ENCODE results near the gene NDRG3.
A peak's percentile ranks its signal among the peaks of the same experiment; 100 is the strongest.

NDRG3 gene

DNA sequence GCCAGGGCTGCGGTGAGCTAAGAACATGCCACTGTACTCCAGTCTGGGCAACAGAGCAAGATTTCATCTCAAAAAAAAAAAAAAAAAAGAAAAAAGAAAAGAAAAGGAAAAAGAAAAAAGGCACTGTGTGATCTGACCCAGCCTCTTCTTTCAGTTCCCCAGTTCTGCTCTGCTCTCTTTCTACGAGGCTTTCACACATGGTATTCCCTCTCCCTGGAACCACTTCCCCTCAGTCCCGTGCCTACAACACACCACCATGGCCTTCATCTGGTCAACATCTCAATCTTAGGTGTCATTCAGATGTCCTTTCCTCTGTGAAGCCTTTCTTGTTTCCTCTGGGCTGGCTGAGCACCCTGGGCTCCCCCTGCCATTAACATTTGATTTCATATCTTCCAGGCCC lies 29.9 kb upstream of the NDRG3 start:
- no peaks in the 10 kb centered on the region for H3K27me3 Mint-ChIP-seq
- peak overlapping the region; percentile 91 for H3K27ac Mint-ChIP-seq
- no peaks in the 10 kb centered on the region for H3K9me3 Mint-ChIP-seq
- H3K36me3 Mint-ChIP-seq (ENCODE audit: low read depth): peaks cover 32% of the 10 kb centered on the region
- no peak overlapping the region for H3K4me3 Mint-ChIP-seq
- peaks cover 76% of the 10 kb centered on the region for H3K4me1 Mint-ChIP-seq (ENCODE audit: low read depth)
- intact Hi-C loops (cut with micrococcal nuclease): loop anchor here (10.0 kb wide), 1 partner anchor 89 kb away; a partner anchor contains a TSS

DNA sequence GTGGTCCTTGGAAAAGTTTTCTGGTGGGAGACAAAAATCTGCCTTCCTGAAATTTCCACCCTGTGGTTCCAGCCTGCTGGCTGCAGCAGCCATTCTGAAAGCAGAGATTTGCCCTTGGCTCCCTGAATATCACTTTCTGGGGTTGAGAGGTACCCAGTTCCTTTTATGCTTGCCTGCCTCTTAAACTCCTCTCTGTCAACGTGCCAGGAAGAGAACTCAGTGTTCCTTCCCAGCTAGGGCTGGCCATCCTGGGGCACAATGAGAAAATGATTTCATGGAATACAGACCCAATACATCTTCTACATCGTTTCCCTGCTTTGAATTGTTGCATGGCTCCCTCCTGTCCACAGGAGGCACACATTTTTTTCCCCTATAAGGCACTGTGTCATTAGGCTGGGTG lies 29.3 kb upstream of the NDRG3 start:
- intact Hi-C loops (cut with micrococcal nuclease): loop anchor here (10.0 kb wide), 1 partner anchor 90 kb away; a partner anchor contains a TSS
- Mint-ChIP-seq H3K27me3 (no peaks in the 10 kb centered on the region), H3K4me3 (peak overlapping the region; percentile 53), H3K36me3 (ENCODE audit: low read depth) (peaks cover 36% of the 10 kb centered on the region), H3K9me3 (no peaks in the 10 kb centered on the region), H3K27ac (peak overlapping the region; percentile 91), H3K4me1 (ENCODE audit: low read depth) (peaks cover 76% of the 10 kb centered on the region)

DNA sequence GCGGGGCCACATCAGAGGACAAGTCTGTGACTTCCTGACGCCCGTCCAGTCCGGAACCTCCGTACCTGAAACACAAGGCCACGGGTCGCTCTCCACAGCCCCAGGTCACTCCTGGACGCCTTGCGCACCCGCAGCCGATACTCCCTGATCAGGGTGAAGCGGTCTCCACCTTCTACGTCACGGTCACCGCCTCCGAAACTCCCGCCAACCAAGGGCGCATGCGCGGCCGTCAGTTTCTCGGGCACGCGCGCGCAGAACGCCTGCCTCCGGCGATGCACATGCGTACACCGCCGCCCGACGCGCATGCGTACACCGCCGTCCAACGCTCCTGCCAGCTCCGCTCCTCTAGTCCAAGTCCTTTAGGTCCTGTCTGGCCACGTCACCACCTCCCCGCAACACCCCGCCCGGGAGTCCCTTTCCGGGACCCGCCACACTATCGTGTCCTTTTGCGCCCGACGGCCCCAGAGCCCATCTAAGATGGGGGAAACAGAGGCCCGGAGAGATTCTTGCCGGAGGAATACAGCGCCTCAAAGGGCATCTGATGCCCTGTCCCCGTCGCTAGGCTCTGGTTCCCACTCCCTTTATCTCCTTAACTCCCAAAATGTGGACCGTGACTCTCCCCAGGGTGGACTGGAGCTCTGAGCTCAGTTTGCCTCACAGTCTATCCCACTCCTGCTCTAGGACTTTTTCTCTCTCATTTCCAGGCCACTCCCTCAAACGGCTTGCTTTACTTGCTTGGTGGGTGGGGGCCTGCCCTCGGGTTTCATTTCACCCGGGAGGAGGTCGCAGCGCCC lies 27.9 kb upstream of the NDRG3 start, which contains the start of gene DSN1:
Gene DSN1 (minus strand): TSS at position 167 of the 794 bp plus-strand sequence. CDS start 2,305 bp downstream, outside the sequence.
- no peaks in the 10 kb centered on the region for H3K27me3 Mint-ChIP-seq
- intact Hi-C loops (cut with micrococcal nuclease): loop anchor here (5.0 to 10.0 kb wide), 2 partner anchors 91 to 166 kb away; partner anchors contain the start of gene RAB5IF
- H3K4me1 Mint-ChIP-seq (ENCODE audit: low read depth): peaks cover 71% of the 10 kb centered on the region
- H3K4me3 Mint-ChIP-seq: peak within 1 kb of the TSS; percentile 83
- H3K27ac Mint-ChIP-seq: peak within 1 kb of the TSS; percentile 91
- no peaks in the 10 kb centered on the region for H3K9me3 Mint-ChIP-seq
- peaks cover 30% of the 10 kb centered on the region for H3K36me3 Mint-ChIP-seq (ENCODE audit: low read depth)

DNA sequence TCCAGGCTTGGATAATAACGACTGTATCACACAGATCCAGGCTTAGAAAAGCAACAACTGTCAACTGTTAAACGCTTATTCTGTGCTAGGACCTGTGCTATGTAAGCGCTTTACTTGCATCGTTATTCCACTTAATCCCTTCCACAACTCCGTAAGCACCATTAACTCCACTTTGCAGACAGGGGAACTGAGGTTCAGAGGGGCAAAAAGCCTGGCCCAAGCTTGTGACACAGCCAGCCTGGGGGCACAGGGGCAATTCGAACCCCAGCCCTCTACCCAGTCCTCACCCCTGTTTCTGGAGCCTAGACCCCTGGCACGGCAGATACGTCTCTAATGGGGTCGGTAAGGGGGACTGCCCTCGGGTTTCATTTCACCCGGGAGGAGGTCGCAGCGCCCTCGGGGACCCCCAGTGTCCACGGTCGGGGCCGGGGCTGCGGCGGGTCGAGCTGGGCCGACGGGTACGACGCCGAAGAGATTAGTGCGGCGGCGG lies 27.3 kb upstream of the NDRG3 start:
- H3K36me3 Mint-ChIP-seq (ENCODE audit: low read depth): peaks cover 25% of the 10 kb centered on the region
- intact Hi-C loops (cut with micrococcal nuclease): loop anchor here (5.0 to 10.0 kb wide), 2 partner anchors 92 to 166 kb away; partner anchors contain the start of gene RAB5IF
- H3K4me3 Mint-ChIP-seq: peak overlapping the region; percentile 83
- no peaks in the 10 kb centered on the region for H3K9me3 Mint-ChIP-seq
- H3K27ac Mint-ChIP-seq: peak overlapping the region; percentile 91
- H3K27me3 Mint-ChIP-seq: no peaks in the 10 kb centered on the region
- H3K4me1 Mint-ChIP-seq (ENCODE audit: low read depth): peaks cover 65% of the 10 kb centered on the region

DNA sequence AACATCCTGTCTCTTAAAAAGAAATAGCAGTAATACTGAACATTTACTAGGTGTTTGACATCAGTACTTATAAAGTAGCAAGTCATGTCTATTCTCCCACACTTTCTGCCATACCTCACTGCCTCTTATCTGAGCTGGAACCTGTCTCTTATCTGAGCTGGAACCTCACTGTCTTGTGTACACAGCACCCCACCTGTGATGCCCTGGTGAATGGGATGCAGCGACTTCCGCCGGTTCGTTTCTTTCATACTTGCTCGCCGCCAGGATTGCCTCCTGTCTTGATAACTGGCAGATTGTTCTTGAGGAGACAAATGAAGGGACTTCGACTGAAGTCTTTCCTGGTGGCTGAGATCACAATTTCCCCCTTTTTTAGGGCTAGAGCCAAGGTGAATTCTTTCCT lies 24.8 kb upstream of the NDRG3 start:
- H3K9me3 Mint-ChIP-seq: no peaks in the 10 kb centered on the region
- H3K36me3 Mint-ChIP-seq (ENCODE audit: low read depth): peaks cover 46% of the 10 kb centered on the region
- no peaks in the 10 kb centered on the region for H3K27me3 Mint-ChIP-seq
- intact Hi-C loops (cut with micrococcal nuclease): loop anchor here (5.0 to 10.0 kb wide), 2 partner anchors 94 to 163 kb away; partner anchors contain the start of gene RAB5IF
- peaks cover 40% of the 10 kb centered on the region for H3K4me1 Mint-ChIP-seq (ENCODE audit: low read depth)
- H3K27ac Mint-ChIP-seq: no peak overlapping the region
- no peak overlapping the region for H3K4me3 Mint-ChIP-seq

DNA sequence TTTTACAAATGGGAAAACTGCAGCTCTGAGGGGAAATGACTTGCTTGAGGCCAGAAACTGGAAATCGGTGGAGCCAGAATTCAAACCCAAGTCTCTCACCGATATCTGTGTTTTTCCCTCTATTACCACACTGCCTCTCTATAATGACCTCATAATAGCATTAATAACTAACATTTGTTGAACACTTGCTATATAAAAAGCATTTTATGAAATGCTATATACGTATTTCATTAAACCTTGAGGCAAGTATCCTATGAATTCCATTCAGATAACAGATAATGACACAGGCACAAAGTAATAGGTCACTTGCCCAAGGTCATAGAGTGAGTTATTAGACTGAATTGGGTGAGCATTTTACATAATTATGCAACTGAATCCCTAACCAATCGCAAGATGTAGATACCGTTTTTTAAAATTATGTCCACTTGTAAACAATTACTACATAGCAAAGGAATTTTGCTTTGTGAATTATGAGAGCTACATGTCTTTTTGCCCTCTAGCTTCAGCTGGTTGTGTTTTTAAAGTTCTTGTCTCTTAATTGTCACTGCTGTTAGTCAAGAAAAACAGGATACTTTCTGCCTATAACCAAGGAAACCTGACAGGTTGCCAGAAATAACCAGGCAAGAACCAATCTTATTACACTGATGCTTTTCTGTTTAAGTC lies 23.0 kb upstream of the NDRG3 start:
- H3K27ac Mint-ChIP-seq: no peak overlapping the region
- intact Hi-C loops (cut with micrococcal nuclease): no loop called here
- H3K27me3 Mint-ChIP-seq: no peaks in the 10 kb centered on the region
- no peaks in the 10 kb centered on the region for H3K9me3 Mint-ChIP-seq
- no peak overlapping the region for H3K4me3 Mint-ChIP-seq
- peaks cover 22% of the 10 kb centered on the region for H3K4me1 Mint-ChIP-seq (ENCODE audit: low read depth)
- peaks cover 58% of the 10 kb centered on the region for H3K36me3 Mint-ChIP-seq (ENCODE audit: low read depth)

DNA sequence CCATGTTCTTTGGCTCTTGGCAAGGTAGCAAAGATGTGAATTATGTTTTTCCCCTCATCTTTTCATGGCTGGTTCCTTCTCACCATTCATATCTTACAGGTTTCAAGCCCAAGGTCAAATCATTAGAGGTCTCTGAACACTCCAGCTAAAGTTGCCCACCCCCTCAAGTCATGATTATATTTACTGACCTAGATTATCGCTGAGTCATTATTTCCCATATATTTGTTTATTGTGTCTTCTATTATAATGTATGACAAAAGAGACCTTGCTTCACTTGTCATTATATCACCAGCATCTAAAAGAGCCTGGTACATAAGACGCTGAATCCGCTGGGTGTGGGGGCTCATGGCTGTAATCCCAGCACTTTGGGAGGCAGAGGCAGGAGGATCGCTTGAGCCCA lies 15.2 kb upstream of the NDRG3 start:
- H3K27ac Mint-ChIP-seq: peak overlapping the region; percentile 22
- intact Hi-C loops (cut with micrococcal nuclease): no loop called here
- H3K4me3 Mint-ChIP-seq: no peak overlapping the region
- H3K9me3 Mint-ChIP-seq: no peaks in the 10 kb centered on the region
- H3K36me3 Mint-ChIP-seq (ENCODE audit: low read depth): peaks cover 28% of the 10 kb centered on the region
- H3K27me3 Mint-ChIP-seq: no peaks in the 10 kb centered on the region
- peaks cover 26% of the 10 kb centered on the region for H3K4me1 Mint-ChIP-seq (ENCODE audit: low read depth)

DNA sequence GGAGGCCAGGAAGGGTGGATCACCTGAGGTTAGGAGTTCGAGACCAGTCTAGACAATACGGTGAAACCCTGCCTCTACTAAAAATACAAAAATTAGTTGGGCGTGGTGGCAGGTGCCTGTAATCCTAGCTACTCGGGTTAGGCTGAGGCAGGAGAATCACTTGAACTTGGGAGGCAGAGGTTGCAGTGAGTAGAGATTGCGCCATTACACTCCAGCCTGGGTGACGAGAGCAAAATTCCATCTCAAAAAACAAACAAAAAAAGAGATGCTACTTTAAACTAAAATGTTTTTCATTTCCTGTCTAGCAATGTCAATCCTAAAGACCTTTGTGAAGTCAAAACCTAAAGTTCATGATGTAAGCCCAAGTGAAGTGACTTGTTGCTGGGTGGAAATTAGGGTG lies 14.8 kb upstream of the NDRG3 start:
- H3K4me1 Mint-ChIP-seq (ENCODE audit: low read depth): peaks cover 28% of the 10 kb centered on the region
- no peaks in the 10 kb centered on the region for H3K27me3 Mint-ChIP-seq
- H3K9me3 Mint-ChIP-seq: no peaks in the 10 kb centered on the region
- H3K36me3 Mint-ChIP-seq (ENCODE audit: low read depth): peaks cover 25% of the 10 kb centered on the region
- H3K4me3 Mint-ChIP-seq: no peak overlapping the region
- intact Hi-C loops (cut with micrococcal nuclease): no loop called here
- peak overlapping the region; percentile 22 for H3K27ac Mint-ChIP-seq

DNA sequence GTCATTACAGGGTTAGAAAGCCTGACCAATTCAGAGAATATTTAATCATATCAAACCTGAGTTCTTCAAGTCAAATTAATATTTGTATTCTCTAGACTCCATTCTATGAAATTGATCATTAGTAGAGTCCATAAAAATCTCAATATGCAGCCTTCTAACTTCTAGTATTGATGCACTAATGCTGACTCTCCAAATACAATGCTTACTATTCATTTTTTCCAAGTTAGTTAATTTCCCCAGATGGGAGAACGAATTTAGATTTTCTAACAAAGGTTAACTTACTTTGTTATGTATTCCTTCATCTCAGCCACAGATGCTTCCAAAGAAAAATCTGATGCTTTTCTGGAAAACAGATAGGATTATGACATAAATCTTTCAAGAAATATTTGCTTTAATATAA lies 12.4 kb upstream of the NDRG3 start:
- Mint-ChIP-seq H3K4me1 (ENCODE audit: low read depth) (peaks cover 44% of the 10 kb centered on the region), H3K9me3 (no peaks in the 10 kb centered on the region), H3K4me3 (no peak overlapping the region), H3K27me3 (no peaks in the 10 kb centered on the region), H3K27ac (no peak overlapping the region), H3K36me3 (ENCODE audit: low read depth) (peaks cover 29% of the 10 kb centered on the region)
- intact Hi-C loops (cut with micrococcal nuclease): no loop called here

DNA sequence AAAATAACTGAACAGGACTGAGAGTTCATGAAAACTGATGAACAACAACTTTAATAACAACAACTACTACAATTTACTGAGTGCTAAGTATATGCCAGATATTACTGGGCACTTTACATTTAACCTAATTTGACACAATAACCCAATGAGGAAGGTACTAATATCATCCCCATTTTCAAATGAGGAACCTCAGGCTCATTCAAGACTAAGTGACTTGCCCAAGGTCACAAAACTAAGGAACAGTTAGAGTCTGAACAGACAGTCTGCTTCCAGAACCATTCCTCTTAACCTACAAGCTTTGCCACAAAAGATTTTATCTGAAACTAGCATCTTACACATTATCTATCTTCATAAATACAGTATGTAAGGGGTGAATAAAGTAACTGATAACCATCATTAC lies 10.6 kb upstream of the NDRG3 start:
- H3K27me3 Mint-ChIP-seq: no peaks in the 10 kb centered on the region
- H3K4me1 Mint-ChIP-seq (ENCODE audit: low read depth): peaks cover 43% of the 10 kb centered on the region
- peaks cover 45% of the 10 kb centered on the region for H3K36me3 Mint-ChIP-seq (ENCODE audit: low read depth)
- no peaks in the 10 kb centered on the region for H3K9me3 Mint-ChIP-seq
- H3K27ac Mint-ChIP-seq: peak overlapping the region; percentile 81
- intact Hi-C loops (cut with micrococcal nuclease): no loop called here
- no peak overlapping the region for H3K4me3 Mint-ChIP-seq

DNA sequence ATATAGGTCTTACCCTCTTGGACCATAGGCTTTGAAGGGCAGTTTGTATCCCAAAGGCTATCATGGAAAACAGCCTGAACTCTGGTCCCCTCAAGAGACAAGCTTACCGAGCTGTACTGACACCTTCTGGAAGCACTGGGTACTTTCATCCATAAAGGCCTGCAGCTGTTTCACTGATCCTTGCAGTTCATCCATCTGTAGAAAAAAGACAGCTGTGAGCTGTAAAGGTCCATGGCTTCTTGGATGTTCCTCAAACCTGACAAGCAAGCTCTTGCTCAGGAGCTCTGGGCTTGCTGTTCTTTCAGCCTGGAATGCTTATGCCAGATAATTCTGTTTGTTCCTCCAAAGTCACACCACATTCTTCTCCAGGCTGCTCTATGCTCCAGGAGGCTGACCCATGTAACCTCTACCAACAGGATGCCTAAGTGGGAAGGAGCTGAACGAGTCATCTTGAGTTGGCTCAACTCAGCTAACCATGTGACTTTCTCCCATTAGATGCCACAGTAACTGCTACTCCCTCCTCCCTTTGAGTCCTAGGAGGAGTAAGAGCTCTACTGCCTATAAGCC lies 8.8 kb upstream of the NDRG3 start:
- no peaks in the 10 kb centered on the region for H3K27me3 Mint-ChIP-seq
- peaks cover 32% of the 10 kb centered on the region for H3K4me1 Mint-ChIP-seq (ENCODE audit: low read depth)
- intact Hi-C loops (cut with micrococcal nuclease): loop anchor here (1.0 kb wide), 1 partner anchor 142 kb away; no protein-coding TSS in a partner anchor
- H3K9me3 Mint-ChIP-seq: no peaks in the 10 kb centered on the region
- H3K36me3 Mint-ChIP-seq (ENCODE audit: low read depth): peaks cover 47% of the 10 kb centered on the region
- no peak overlapping the region for H3K27ac Mint-ChIP-seq
- no peak overlapping the region for H3K4me3 Mint-ChIP-seq

DNA sequence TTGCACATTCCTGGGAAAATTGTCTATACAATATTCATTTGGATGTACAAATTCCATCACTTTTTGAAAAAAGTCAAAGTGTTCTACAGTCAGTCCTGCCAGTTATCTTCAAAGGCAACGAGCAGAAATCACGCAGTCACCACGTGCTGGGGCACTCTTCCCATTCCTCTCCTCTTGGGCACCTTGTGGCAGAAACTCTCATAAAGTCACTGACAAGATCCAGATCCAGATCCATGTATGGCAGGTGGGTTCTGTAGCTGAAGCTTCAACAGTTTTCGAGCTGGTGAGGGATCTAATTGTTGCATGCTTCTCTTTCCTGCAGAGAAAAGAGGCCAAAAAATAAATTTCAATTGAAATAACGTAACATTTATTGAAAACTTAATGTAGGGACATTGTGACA lies 6.7 kb upstream of the NDRG3 start:
- Mint-ChIP-seq H3K27ac (no peak overlapping the region), H3K9me3 (no peaks in the 10 kb centered on the region), H3K27me3 (no peaks in the 10 kb centered on the region), H3K4me1 (ENCODE audit: low read depth) (peaks cover 37% of the 10 kb centered on the region), H3K4me3 (no peak overlapping the region), H3K36me3 (ENCODE audit: low read depth) (peaks cover 47% of the 10 kb centered on the region)
- intact Hi-C loops (cut with micrococcal nuclease): no loop called here

DNA sequence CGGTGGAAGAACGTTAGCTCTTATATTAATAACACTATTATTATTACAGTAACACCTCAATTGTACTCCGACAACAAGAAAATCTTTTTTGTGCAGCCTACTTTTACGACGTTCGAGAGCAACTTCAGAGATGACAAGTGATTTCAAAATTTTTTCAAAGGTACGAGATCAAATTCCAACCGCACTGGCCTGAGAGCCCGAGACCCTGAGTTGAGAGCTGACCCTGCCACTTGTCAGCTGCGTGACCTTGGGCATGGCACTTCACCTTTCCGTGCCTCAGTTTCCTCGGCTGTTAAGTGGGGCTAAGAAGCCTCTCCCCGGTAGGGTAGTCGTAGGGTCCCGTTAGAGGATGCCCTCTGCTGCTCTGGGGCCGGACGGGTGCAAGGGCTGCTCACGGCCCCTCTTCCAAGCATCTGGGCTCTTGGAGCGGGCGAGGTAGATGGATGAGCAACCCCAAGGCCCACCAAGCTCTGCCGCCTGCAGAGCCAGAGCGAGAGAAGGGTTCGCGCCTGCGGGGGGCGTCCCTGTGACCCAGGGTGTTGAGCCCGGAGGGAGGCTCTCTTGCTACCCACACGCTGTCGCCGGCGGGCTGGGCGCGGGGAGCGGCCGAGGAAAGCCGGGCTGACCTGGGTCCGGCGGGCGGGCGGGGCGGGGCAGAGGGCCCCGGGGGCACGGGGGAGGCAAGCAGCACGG lies 510 bp downstream of the NDRG3 start:
- Mint-ChIP-seq H3K27ac (peak overlapping the region; percentile 68), H3K9me3 (no peaks in the 10 kb centered on the region)
- intact Hi-C loops (cut with micrococcal nuclease): no loop called here

More for the DNA sequence above, 510 bp downstream of the NDRG3 start:
- H3K4me1 Mint-ChIP-seq (ENCODE audit: low read depth): peaks cover 31% of the 10 kb centered on the region
- H3K27me3 Mint-ChIP-seq: peaks cover 8% of the 10 kb centered on the region
- peaks cover 6% of the 10 kb centered on the region for H3K36me3 Mint-ChIP-seq (ENCODE audit: low read depth)
- peak overlapping the region; percentile 93 for H3K4me3 Mint-ChIP-seq
